GM06990 (cell line): ENCODE data around the gene ATP8B2.

Experiments used
- DNase-seq: peaks from one replicate; pipeline ENCODE4 v3.0.0-alpha.2; 2011; ENCODE audit not compliant: insufficient read length; ENCODE audit errors: extremely low read depth
- H3K27me3 ChIP-seq: replicated peaks from 2 replicates; pipeline ENCODE4 v1.6.0; 2011; ENCODE audit warnings: low read length; ENCODE audit not compliant: control insufficient read depth, insufficient read depth
- H3K36me3 ChIP-seq: 2 replicates; pipeline ENCODE4 v1.5.1; 2011; ENCODE audit warnings: low read length; ENCODE audit not compliant: control insufficient read depth, insufficient read depth
- H3K4me3 ChIP-seq: replicated peaks from 2 replicates; pipeline ENCODE4 v1.5.1; 2011; ENCODE audit warnings: low read depth, mild to moderate bottlenecking, control low read depth, low read length
- CTCF ChIP-seq: IDR thresholded peaks from 2 replicates; pipeline ENCODE4 v1.5.1; 2011; ENCODE audit warnings: low read length, control low read depth, mild to moderate bottlenecking, inconsistent platforms; ENCODE audit not compliant: insufficient read depth, poor library complexity, severe bottlenecking

Gene ATP8B2

GRCh38 chr1:154398678-154399077 is 73.4 kb downstream of the ATP8B2 start:
- H3K4me3 ChIP-seq: no peak overlapping the region
- H3K27me3 ChIP-seq: no peaks in the 10 kb centered on the region
- H3K36me3 ChIP-seq: no peaks in the 10 kb centered on the region
- no peak for TF ChIP-seq CTCF
- no peak for DNase-seq

- Histone ChIP-seq H3K36me3 (no peaks in the 10 kb centered on the region), H3K4me3 (no peak overlapping the region), H3K27me3 (no peaks in the 10 kb centered on the region)
- DNase-seq: no peak
- no peak for TF ChIP-seq CTCF
Observed at GRCh38 chr1:154400381-154400801, 75.1 kb downstream of the ATP8B2 start.
